Measurements from ENCODE around the gene ABHD17C. TPM values are rescaled to one million over a fixed set of nuclear protein-coding genes. Genes with fewer than 3 reads are reported as not detected.
A peak's percentile ranks its signal among the peaks of the same experiment; 100 is the strongest.

Gene ABHD17C
- total and polyA plus RNA-seq, 2 donors (not counting 3 experiments of a cell fraction or from before 2014, with no cell fraction given): 5.9 to 10.9 TPM

DNA sequence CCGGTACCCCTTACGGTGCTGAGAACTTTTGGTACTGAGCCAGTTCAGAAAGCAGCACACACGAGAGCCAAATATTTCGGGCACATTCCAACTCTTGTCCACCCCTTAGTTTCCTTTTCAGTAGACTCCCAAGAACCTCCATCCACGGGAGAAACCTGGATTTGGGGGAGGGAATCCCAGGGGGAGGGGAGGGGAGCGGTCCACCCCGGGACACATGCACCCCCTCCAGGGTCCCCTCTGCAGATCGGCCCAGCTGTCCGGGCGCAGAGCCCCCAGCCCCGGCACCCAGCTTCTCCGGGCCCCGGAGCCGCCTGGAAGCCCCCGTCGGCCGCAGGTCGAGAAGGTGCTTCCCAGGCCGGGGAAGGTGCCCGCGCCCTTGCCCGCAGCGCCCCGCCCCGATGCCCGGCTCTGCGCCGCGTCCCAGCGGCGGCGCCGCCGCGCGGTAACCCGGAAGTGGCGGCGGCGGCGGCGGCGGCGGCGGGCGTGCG is 455 bp upstream of the ABHD17C start:
- no peaks in the 10 kb centered on the region for H3K27me3 ChIP-seq (ENCODE audit: control insufficient read depth in 2 of 2, insufficient read depth in 2 of 2, low read length in 2 of 2)
- DNase-seq (ENCODE audit: low read depth, low spot score): no peak
- peak; percentile 24 for FAIRE-seq
- ChIA-PET CTCF (interaction anchor here (0.8 to 7.3 kb wide), 9 partner anchors 10 to 275 kb away, joined by 3 to 131 read pairs (median 4); partner anchors contain the start of gene CEMIP), POLR2A (no interaction called here)
- peak overlapping the region; percentile 46 for H3K9ac ChIP-seq (replicated peaks; ENCODE audit: extremely low read depth, insufficient read depth, low read length)
- H3K4me3 ChIP-seq (replicated peaks in 1 of 3; ENCODE audit: insufficient read depth in 1 of 3, low read depth in 1 of 3, low read length in 3 of 3): peak overlapping the region; percentile 72 to 85 (median 74)
- dilution Hi-C loops (cut with MboI; ENCODE audit: extremely low pct_ligation_motif_present, low sequenced_read_pairs) (no loop called here), intact Hi-C loops (cut with micrococcal nuclease) (loop anchor here (1.0 to 5.0 kb wide), 2 partner anchors 72 to 105 kb away; no protein-coding TSS in a partner anchor)
- H3K36me3 ChIP-seq (ENCODE audit: control insufficient read depth in 2 of 2, extremely low read depth in 1 of 2, insufficient read depth in 2 of 2, low read length in 2 of 2): no peaks in the 10 kb centered on the region
- no peaks in the 10 kb centered on the region for H4K20me1 ChIP-seq (replicated peaks; ENCODE audit: control insufficient read depth, extremely low read depth, insufficient read depth, low read length)
- no peaks in the 10 kb centered on the region for H3K9me3 ChIP-seq (replicated peaks; ENCODE audit: control insufficient read depth, insufficient read depth, low read length)
- TF ChIP-seq POLR2A (IDR thresholded peaks at IDR 0.05; ENCODE audit: low read depth, low read length): no peak
- TF ChIP-seq GATA2 (IDR thresholded peaks at IDR 0.05; ENCODE audit: insufficient read depth, insufficient read length, low read depth, low read length): no peak
- TF ChIP-seq, protein P1, sequence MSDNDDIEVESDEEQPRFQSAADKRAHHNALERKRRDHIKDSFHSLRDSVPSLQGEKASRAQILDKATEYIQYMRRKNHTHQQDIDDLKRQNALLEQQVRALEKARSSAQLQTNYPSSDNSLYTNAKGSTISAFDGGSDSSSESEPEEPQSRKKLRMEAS (IDR thresholded peaks at IDR 0.05; ENCODE audit: insufficient read depth, insufficient read length): no peak
- TF ChIP-seq FOS (IDR thresholded peaks at IDR 0.05; ENCODE audit: borderline replicate concordance, insufficient read depth, low read length): no peak
- no peak for TF ChIP-seq POLR2AphosphoS5 (IDR thresholded peaks at IDR 0.05; ENCODE audit: insufficient read depth, low read depth, low read length)
- TF ChIP-seq MYC (IDR thresholded peaks at IDR 0.05; ENCODE audit: low read depth, low read length): no peak
- no peak for TF ChIP-seq EZH2 (IDR thresholded peaks at IDR 0.05; ENCODE audit: borderline replicate concordance, low read depth, low read length, severe bottlenecking)
- TF ChIP-seq, protein P2, sequence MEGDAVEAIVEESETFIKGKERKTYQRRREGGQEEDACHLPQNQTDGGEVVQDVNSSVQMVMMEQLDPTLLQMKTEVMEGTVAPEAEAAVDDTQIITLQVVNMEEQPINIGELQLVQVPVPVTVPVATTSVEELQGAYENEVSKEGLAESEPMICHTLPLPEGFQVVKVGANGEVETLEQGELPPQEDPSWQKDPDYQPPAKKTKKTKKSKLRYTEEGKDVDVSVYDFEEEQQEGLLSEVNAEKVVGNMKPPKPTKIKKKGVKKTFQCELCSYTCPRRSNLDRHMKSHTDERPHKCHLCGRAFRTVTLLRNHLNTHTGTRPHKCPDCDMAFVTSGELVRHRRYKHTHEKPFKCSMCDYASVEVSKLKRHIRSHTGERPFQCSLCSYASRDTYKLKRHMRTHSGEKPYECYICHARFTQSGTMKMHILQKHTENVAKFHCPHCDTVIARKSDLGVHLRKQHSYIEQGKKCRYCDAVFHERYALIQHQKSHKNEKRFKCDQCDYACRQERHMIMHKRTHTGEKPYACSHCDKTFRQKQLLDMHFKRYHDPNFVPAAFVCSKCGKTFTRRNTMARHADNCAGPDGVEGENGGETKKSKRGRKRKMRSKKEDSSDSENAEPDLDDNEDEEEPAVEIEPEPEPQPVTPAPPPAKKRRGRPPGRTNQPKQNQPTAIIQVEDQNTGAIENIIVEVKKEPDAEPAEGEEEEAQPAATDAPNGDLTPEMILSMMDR (IDR thresholded peaks at IDR 0.05; ENCODE audit: extremely low read depth in 1 of 2, insufficient read depth in 1 of 2, low read depth in 1 of 2, low read length in 2 of 2): no peak
- TF ChIP-seq JUN (IDR thresholded peaks at IDR 0.05; ENCODE audit: borderline replicate concordance, insufficient read depth, insufficient read length, low read depth): no peak
- H2AFZ ChIP-seq (ENCODE audit: low read depth, low read length): peak overlapping the region; percentile 88
- H3K27ac ChIP-seq (ENCODE audit: insufficient read depth, low read depth, low read length): peak overlapping the region; percentile 28
- BruUV-seq (replicated peaks): no TSS peak
- peaks cover 16% of the 10 kb centered on the region for H3K4me1 ChIP-seq (ENCODE audit: control insufficient read depth, extremely low read depth, insufficient read depth, low read length)
- peaks cover 35% of the 10 kb centered on the region for H3K79me2 ChIP-seq (ENCODE audit: control insufficient read depth, insufficient read depth, low read length)
- peak overlapping the region; percentile 95 for H3K4me2 ChIP-seq (ENCODE audit: insufficient read depth, low read length)
- H3K9me1 ChIP-seq (replicated peaks; ENCODE audit: control insufficient read depth, extremely low read depth, insufficient read depth, low read length): no peaks in the 10 kb centered on the region

All from endothelial cell of umbilical vein (primary cell).